Measurements from ENCODE around the gene CCDC183. TPM values are rescaled to one million over a fixed set of nuclear protein-coding genes. Genes with fewer than 3 reads are reported as not detected.
A peak's percentile ranks its signal among the peaks of the same experiment; 100 is the strongest.
"Not testable (repeated sequence)": the region's sequence is repeated elsewhere in the genome, so short reads cannot be mapped to it uniquely, and the experiment has no call there.

Gene CCDC183
- total RNA-seq, 3 donors from 2014 or later: 0.49 TPM; not detected in 2

DNA sequence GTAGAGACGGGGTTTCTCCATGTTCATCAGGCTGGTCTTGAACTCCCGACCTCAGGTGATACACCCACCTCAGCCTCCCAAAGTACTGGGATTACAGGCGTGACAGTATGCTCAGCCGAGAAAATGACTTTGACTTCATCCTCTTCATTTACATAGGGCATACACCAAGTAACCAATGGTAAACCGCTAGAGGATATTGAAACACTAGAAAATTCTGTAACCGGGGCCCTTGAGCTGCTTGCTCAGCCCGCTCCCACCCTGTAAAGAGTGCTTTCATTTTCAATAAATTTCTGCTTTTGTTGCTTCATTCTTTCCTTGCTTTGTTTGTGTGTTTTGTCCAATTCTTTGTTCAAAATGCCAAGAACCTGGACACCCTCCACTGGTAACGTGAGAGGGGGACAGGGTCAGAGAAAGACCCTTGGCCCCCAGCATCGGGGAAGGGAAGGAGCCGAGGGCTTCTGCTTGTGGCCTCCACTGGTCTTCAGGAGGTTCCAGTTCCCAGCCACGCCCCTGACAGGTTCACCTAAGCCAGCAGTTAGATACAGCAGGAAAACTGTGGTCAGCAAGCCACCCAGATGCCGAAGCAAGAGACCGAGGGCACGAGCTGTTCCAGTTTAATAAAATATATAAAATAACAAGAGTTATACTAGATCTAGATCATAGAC lies 30.3 kb upstream of the CCDC183 start:
- H3K9me3 Mint-ChIP-seq; H3K4me3 Mint-ChIP-seq; DNase-seq; H3K36me3 Mint-ChIP-seq (ENCODE audit: insufficient read depth): not testable (repeated sequence)
- Mint-ChIP-seq H3K27me3 (ENCODE audit: low read depth) (peaks cover 26% of the 10 kb centered on the region), H3K4me1 (ENCODE audit: low read depth) (peaks cover 14% of the 10 kb centered on the region)
- peak in 1 of 2 donors; percentile 29 for ATAC-seq

- H3K4me1 Mint-ChIP-seq (ENCODE audit: low read depth): peaks cover 14% of the 10 kb centered on the region
- ATAC-seq (peak; percentile 35 to 56), DNase-seq (peak; percentile 28)
- peak overlapping the region; percentile 70 for H3K4me3 Mint-ChIP-seq
- H3K27me3 Mint-ChIP-seq (ENCODE audit: low read depth): peaks cover 20% of the 10 kb centered on the region
- H3K9me3 Mint-ChIP-seq; H3K36me3 Mint-ChIP-seq (ENCODE audit: insufficient read depth): not testable (repeated sequence)
Observed at GRCh38 chr9:136766410-136767120, 29.6 kb upstream of the CCDC183 start.

DNA sequence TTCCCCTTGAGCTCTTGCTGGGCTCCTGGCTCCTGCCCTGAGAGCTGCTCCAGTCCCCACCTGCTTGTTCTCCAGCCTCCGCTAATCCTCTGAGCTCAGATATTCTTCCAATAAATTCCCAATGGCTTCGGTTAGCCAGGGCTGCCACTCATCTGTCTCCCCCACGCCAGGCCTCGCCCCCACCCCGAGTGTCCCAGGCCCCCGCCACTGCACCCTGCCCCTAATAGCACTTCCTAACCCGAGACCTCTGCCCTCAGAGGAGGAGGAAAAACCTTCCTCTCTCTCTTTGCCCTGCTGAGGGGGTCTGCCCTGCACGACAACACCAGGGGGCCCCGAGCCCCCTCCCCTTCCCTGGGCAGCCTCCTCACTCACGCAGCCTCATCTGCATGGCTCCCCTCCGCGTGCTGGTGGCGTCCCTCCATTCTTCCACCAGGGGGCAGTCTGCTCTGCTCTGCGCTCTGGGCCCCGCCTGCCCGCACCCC lies 26.4 kb upstream of the CCDC183 start:
- no peak overlapping the region for H3K4me3 Mint-ChIP-seq
- peak; percentile 76 to 80 for ATAC-seq
- H3K4me1 Mint-ChIP-seq (ENCODE audit: low read depth): peaks cover 14% of the 10 kb centered on the region
- H3K27me3 Mint-ChIP-seq (ENCODE audit: low read depth): peaks cover 19% of the 10 kb centered on the region
- DNase-seq: peak; percentile 48
- peaks cover 7% of the 10 kb centered on the region for H3K9me3 Mint-ChIP-seq
- H3K36me3 Mint-ChIP-seq (ENCODE audit: insufficient read depth): no peaks in the 10 kb centered on the region

DNA sequence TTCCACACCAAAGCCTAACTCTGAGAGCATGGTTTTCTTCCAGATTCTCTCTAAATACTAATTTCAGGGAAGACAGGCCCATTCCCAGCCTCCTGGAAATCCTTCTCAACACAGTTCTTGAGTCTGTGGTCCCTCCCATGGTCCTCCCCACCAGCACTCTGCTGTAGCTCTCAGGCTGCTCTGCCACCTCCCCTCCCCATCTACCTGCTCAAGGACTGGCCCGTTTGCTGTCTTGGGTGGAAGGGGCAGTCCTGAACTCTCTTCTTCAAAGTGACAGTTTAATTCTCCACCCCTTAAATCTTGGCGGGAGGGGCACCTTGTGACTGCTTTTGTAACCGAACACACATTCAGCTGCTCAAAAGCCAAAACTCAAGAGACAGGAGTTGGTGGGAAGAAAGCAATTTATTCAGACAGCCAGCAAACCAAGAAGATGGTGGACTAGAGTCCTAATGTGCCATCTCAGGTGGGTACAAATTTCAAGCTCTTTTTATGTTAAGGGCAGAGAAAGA lies 24.2 kb upstream of the CCDC183 start:
- Mint-ChIP-seq H3K36me3 (ENCODE audit: insufficient read depth) (no peaks in the 10 kb centered on the region), H3K4me3 (no peak overlapping the region), H3K9me3 (peaks cover 7% of the 10 kb centered on the region), H3K27me3 (ENCODE audit: low read depth) (peaks cover 15% of the 10 kb centered on the region), H3K4me1 (ENCODE audit: low read depth) (peaks cover 3% of the 10 kb centered on the region)
- ATAC-seq: no peak
- DNase-seq: no peak

- H3K9me3 Mint-ChIP-seq: peaks cover 7% of the 10 kb centered on the region
- peak; percentile 61 to 70 for ATAC-seq
- DNase-seq: no peak
Observed at GRCh38 chr9:136773386-136774044, 22.6 kb upstream of the CCDC183 start.

DNA sequence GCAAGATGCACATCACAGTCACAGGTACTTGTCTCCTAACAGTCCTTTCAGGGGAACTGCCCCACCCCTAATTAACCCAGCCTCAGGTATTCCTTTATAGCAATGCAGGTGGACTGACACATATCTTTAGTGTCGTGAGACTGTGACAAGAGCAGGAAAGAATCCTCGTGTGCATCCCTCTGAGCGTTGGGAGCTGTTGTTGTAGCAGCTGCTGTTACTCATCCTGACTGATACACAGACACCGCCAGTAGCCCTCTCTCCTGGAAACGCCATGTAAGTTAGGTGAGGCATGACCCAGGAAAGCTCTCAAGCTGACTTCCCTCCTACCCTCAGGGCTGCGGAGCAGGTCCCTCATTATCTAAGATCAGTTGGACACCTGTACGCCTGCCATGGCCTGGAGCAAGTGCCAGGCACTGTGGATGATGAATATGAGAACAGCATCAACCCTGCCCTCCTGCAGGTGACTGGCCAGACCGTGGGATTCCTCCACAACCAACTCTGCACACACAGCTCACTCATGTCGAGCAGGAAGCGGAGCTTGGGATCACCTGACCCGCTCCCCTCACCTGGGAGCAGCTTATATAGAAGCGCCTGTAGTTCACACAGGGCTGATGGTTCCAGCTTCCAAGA lies 21.6 kb upstream of the CCDC183 start:
- Mint-ChIP-seq H3K4me3 (no peak overlapping the region), H3K36me3 (ENCODE audit: insufficient read depth) (no peaks in the 10 kb centered on the region), H3K4me1 (ENCODE audit: low read depth) (peaks cover 1% of the 10 kb centered on the region), H3K27me3 (ENCODE audit: low read depth) (peaks cover 24% of the 10 kb centered on the region), H3K9me3 (peaks cover 7% of the 10 kb centered on the region)
- ATAC-seq (no peak), DNase-seq (no peak)

More at GRCh38 chr9:136773386-136774044, 22.6 kb upstream of the CCDC183 start:
- Mint-ChIP-seq H3K27me3 (ENCODE audit: low read depth) (peaks cover 18% of the 10 kb centered on the region), H3K4me3 (no peak overlapping the region), H3K36me3 (ENCODE audit: insufficient read depth) (no peaks in the 10 kb centered on the region), H3K4me1 (ENCODE audit: low read depth) (peaks cover 1% of the 10 kb centered on the region)

- H3K4me3 Mint-ChIP-seq: no peak overlapping the region
- no peaks in the 10 kb centered on the region for H3K4me1 Mint-ChIP-seq (ENCODE audit: low read depth)
- ATAC-seq (no peak), DNase-seq (no peak)
- peaks cover 23% of the 10 kb centered on the region for H3K27me3 Mint-ChIP-seq (ENCODE audit: low read depth)
- peaks cover 7% of the 10 kb centered on the region for H3K9me3 Mint-ChIP-seq
- H3K36me3 Mint-ChIP-seq (ENCODE audit: insufficient read depth): no peaks in the 10 kb centered on the region
Observed at GRCh38 chr9:136775191-136775590, 20.9 kb upstream of the CCDC183 start.

DNA sequence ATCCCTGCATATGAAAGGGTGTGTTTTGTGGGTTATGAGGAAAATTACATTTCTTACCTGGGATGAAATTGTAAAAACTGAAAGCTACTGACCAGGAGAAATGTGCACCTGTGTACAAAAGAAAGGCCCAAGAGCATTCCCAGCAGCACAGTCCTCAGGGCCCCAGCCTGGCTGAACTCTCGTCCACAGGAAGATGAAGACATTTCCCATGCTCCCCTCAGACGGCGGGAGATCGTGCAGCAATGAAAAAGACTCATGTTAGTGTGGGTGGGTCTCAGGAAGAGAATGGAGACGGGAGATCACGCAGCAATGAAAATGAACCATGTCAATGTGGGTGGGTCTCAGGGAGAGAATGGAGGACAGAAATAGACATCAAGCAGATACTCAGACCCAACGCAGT lies 19.2 kb upstream of the CCDC183 start:
- ATAC-seq (no peak), DNase-seq (no peak)
- no peaks in the 10 kb centered on the region for H3K36me3 Mint-ChIP-seq (ENCODE audit: insufficient read depth)
- no peak overlapping the region for H3K4me3 Mint-ChIP-seq
- peaks cover 23% of the 10 kb centered on the region for H3K27me3 Mint-ChIP-seq (ENCODE audit: low read depth)
- peaks cover 7% of the 10 kb centered on the region for H3K9me3 Mint-ChIP-seq
- H3K4me1 Mint-ChIP-seq (ENCODE audit: low read depth): no peaks in the 10 kb centered on the region

DNA sequence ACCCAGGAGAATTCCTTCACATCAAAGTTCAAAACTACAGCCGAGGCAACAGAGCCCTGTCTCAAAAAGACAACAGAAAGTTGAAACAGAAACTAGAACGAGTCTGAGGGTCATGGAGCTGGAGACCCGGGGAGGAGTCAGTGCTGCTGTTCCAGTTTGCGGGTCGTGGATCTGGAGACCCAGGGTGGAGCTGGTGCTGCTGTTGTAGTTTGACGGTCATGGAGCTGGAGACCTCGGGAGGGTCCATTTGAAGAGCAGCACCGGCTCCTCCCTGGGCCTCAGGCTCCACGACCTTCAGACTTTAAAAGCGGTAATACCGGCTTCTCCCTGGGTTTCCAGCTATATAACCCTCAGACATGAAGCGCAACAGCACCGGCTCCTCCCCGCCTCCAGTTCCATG lies 18.8 kb upstream of the CCDC183 start:
- H3K36me3 Mint-ChIP-seq (ENCODE audit: insufficient read depth): no peaks in the 10 kb centered on the region
- H3K4me3 Mint-ChIP-seq: no peak overlapping the region
- peaks cover 7% of the 10 kb centered on the region for H3K9me3 Mint-ChIP-seq
- peaks cover 23% of the 10 kb centered on the region for H3K27me3 Mint-ChIP-seq (ENCODE audit: low read depth)
- ATAC-seq (no peak), DNase-seq (no peak)
- H3K4me1 Mint-ChIP-seq (ENCODE audit: low read depth): no peaks in the 10 kb centered on the region

- Mint-ChIP-seq H3K36me3 (ENCODE audit: insufficient read depth) (no peaks in the 10 kb centered on the region), H3K9me3 (no peaks in the 10 kb centered on the region), H3K4me3 (no peak overlapping the region), H3K4me1 (ENCODE audit: low read depth) (no peaks in the 10 kb centered on the region), H3K27me3 (ENCODE audit: low read depth) (peaks cover 21% of the 10 kb centered on the region)
- DNase-seq (no peak), ATAC-seq (no peak)
Observed at GRCh38 chr9:136779808-136780207, 16.3 kb upstream of the CCDC183 start.

- H3K36me3 Mint-ChIP-seq (ENCODE audit: insufficient read depth): no peaks in the 10 kb centered on the region
- peaks cover 20% of the 10 kb centered on the region for H3K27me3 Mint-ChIP-seq (ENCODE audit: low read depth)
- no peak for DNase-seq
- no peaks in the 10 kb centered on the region for H3K9me3 Mint-ChIP-seq
- H3K4me1 Mint-ChIP-seq (ENCODE audit: low read depth): no peaks in the 10 kb centered on the region
- H3K4me3 Mint-ChIP-seq: no peak overlapping the region
- ATAC-seq: no peak
Observed at GRCh38 chr9:136782452-136782851, 13.7 kb upstream of the CCDC183 start.

DNA sequence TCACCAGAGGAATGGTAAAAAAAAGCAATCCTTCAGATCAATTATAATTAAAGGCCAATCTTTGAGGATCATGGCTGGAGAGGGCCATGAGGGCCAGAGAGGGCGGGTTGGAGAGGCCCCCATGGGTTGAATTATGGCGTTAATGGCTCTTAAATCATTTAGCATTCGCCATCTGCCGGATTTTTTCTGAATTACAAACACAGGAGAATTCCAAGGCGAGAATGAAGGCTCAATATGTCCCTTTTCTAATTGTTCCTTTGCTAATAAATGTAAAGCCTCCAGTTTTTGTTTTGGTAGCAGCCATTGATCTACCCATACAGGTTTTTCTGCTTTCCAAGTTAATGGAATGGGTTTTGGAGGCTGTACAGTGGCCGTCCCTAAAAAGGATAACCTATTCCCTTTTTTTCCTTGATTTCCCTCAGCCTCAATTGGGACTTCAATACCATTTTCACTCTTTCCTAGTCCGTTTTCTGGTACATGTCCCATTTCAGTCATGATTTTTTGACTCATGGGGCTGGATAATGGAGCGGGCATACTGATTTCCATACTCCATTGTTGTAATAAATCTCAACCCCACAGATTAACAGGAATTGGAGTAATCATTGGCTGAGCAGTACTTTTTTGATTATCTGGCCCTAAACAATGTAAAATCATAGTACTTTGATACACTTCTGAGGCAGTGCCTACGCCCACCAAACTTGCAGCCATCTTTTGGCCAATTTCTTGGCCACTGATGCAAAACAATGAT lies 11.7 kb upstream of the CCDC183 start:
- Mint-ChIP-seq H3K4me1 (ENCODE audit: low read depth) (peaks cover 7% of the 10 kb centered on the region), H3K4me3 (no peak overlapping the region), H3K9me3 (no peaks in the 10 kb centered on the region), H3K36me3 (ENCODE audit: insufficient read depth) (no peaks in the 10 kb centered on the region), H3K27me3 (ENCODE audit: low read depth) (peaks cover 3% of the 10 kb centered on the region)
- ATAC-seq (no peak), DNase-seq (no peak)

DNA sequence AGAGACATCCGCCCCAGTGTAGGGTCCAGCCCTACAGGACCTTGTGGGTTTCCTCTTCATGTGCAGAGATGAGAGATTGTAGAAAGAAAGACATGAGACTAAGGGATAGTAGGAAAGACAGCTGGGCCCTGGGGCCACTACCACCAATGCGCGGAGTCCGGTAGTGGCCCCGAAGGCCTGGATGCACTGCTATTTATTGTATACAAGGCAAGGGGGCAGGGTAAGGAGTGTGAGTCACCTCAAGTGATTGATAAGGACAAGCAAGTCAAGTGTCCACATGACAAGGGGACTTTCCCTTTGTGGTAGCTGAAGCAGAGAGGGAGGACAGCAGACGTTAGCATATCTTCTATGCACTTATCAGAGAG lies 11.2 kb upstream of the CCDC183 start:
- Mint-ChIP-seq H3K9me3 (no peaks in the 10 kb centered on the region), H3K4me1 (ENCODE audit: low read depth) (peaks cover 7% of the 10 kb centered on the region), H3K4me3 (no peak overlapping the region), H3K27me3 (ENCODE audit: low read depth) (peaks cover 3% of the 10 kb centered on the region), H3K36me3 (ENCODE audit: insufficient read depth) (no peaks in the 10 kb centered on the region)
- DNase-seq: no peak
- ATAC-seq: peak; percentile 46 to 65
